ENCODE measurements around the gene CHN1.

CHN1 gene

GRCh38 chr2:174836995-174837390 lies 168.2 kb downstream of the CHN1 start:
- TF ChIP-seq, protein P1, sequence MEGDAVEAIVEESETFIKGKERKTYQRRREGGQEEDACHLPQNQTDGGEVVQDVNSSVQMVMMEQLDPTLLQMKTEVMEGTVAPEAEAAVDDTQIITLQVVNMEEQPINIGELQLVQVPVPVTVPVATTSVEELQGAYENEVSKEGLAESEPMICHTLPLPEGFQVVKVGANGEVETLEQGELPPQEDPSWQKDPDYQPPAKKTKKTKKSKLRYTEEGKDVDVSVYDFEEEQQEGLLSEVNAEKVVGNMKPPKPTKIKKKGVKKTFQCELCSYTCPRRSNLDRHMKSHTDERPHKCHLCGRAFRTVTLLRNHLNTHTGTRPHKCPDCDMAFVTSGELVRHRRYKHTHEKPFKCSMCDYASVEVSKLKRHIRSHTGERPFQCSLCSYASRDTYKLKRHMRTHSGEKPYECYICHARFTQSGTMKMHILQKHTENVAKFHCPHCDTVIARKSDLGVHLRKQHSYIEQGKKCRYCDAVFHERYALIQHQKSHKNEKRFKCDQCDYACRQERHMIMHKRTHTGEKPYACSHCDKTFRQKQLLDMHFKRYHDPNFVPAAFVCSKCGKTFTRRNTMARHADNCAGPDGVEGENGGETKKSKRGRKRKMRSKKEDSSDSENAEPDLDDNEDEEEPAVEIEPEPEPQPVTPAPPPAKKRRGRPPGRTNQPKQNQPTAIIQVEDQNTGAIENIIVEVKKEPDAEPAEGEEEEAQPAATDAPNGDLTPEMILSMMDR (IDR thresholded peaks at IDR 0.05; ENCODE audit: borderline replicate concordance, insufficient read depth, low read depth, low read length), result no peak
- no peak overlapping the region for H3K4me3 ChIP-seq (ENCODE audit: low read depth, low read length)

- no peak overlapping the region for H3K4me3 ChIP-seq (ENCODE audit: low read depth, low read length)
- TF ChIP-seq, protein P1 (IDR thresholded peaks at IDR 0.05; ENCODE audit: borderline replicate concordance, insufficient read depth, low read depth, low read length), result no peak
Observed at GRCh38 chr2:174836377-174836994, 168.7 kb downstream of the CHN1 start.

DNA sequence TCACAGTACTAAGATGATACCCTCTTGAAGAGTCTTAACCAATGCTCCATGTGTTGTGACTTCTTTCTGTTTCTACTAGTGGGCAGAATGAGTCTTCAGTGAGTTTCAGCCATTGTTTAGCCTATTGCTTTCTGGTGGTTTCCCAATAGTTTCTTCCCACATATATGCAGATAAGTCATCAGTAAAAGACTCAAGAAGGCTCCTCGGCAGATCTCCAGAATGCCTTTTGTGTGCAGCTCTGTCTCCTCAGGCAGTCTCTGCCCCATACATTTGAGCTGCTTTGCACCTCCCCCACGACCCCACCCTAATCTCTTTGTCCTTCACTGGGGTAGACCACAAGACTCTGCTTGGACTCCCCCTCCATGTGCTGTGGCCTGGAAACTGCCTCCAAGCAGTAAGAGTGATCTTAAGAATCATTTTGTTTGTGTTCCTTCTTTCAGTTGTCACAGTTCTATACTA lies 169.4 kb downstream of the CHN1 start:
- TF ChIP-seq, protein P1 (IDR thresholded peaks at IDR 0.05; ENCODE audit: borderline replicate concordance, insufficient read depth, low read depth, low read length), result no peak
- no peak overlapping the region for H3K4me3 ChIP-seq (ENCODE audit: low read depth, low read length)

GRCh38 chr2:174833737-174834136 lies 171.4 kb downstream of the CHN1 start:
- TF ChIP-seq, protein P1 (IDR thresholded peaks at IDR 0.05; ENCODE audit: borderline replicate concordance, insufficient read depth, low read depth, low read length), result no peak
- no peak overlapping the region for H3K4me3 ChIP-seq (ENCODE audit: low read depth, low read length)

DNA sequence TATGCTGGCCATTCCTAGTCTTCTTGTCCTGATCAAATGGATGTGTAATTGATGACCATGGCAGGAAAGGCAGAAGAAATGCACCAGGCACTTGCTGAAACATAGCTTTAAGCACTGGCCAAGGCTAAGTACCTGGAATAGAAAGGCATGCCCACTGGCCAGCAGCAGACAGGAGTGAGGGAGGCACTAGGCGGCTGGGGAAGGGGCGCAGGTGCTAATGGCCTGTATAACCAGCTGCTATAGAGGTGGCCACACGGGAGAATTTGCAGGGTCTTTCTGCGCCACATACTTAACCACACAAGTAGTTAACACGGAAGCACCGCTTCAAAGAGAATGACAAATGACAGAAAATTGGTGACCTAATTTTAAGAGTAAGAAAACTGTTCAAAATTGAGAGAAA lies 174.6 kb downstream of the CHN1 start:
- TF ChIP-seq, protein P1 (IDR thresholded peaks at IDR 0.05; ENCODE audit: borderline replicate concordance, insufficient read depth, low read depth, low read length), result no peak
- H3K4me3 ChIP-seq (ENCODE audit: low read depth, low read length), result no peak overlapping the region

DNA sequence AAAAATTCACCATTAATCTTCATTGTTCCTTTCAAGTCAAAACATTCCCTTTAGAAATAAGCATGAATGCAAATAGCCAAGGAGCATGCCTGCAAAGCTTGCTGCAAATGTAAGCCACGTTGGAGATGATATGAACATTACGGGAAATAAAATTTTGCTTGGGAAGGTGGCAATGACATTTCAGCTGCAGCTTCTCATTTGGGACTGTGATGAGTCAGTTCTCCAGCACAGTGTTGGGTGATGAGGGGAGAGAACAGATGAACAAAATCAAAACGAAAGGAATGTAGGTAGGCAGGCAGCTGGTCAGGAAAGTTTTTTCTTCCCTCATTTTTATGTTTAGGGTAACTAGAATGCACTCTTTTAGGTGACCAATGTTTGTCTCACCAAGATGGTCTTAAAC lies 175.6 kb downstream of the CHN1 start:
- H3K4me3 ChIP-seq (ENCODE audit: low read depth, low read length), result no peak overlapping the region
- TF ChIP-seq, protein P1 (IDR thresholded peaks at IDR 0.05; ENCODE audit: borderline replicate concordance, insufficient read depth, low read depth, low read length), result no peak
